ENCODE results near the gene MCM9. TPM values are rescaled to one million over a fixed set of nuclear protein-coding genes. Genes with fewer than 3 reads are reported as not detected.
"Not testable (repeated sequence)": the region's sequence is repeated elsewhere in the genome, so short reads cannot be mapped to it uniquely, and the experiment has no call there.

The MCM9 gene
- total RNA-seq, 1 donor from 2014 or later = 19.0 TPM

DNA sequence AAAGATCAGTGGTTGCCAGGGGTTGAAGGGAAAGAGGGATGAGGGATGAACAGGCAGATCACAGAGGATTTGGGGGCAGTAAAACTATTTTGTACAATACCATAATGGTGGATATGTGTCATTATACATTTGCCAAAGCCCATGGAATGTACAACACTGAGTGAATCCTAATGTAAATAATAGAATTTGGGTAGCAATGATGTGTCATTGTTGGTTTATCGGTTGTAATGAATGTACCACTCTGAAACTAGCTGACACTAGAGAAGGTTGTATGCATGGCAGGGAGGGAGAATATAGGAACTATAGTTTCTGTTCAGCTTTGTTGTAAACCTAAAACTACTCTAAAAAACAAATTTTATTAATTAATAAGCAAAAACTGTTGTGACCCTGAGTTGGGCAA is 58.8 kb downstream of the MCM9 start:
- intact Hi-C loops (cut with micrococcal nuclease) = no loop called here
- H3K4me3 Mint-ChIP-seq = no peak overlapping the region
- H3K4me1 Mint-ChIP-seq = peaks cover 15% of the 10 kb centered on the region
- no peak for DNase-seq
- no peaks in the 10 kb centered on the region for H3K27me3 Mint-ChIP-seq
- H3K36me3 Mint-ChIP-seq (ENCODE audit: low read depth) = peaks cover 21% of the 10 kb centered on the region
- H3K9me3 Mint-ChIP-seq = no peaks in the 10 kb centered on the region
- no peak overlapping the region for H3K27ac Mint-ChIP-seq

DNA sequence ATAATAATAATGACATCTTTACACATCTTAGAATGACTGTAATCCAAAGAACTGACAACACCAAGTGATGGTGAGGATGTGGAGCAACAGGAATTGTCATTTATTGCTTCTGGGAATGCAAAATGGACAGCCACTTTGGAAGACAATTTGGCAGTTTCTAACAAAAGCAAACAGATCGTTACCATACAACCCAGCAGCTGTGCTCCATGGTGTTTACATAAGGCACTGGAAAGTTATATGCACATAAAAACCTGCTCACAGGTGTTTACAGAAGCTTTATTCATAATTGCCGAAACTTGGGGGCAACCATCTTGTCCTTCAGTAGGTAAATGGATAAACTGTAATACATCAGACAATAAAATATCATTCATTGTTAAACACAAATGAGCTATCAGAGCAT is 59.3 kb downstream of the MCM9 start:
- Mint-ChIP-seq H3K9me3 (no peaks in the 10 kb centered on the region), H3K27me3 (no peaks in the 10 kb centered on the region), H3K36me3 (ENCODE audit: low read depth) (peaks cover 25% of the 10 kb centered on the region), H3K4me3 (no peak overlapping the region), H3K27ac (no peak overlapping the region), H3K4me1 (peaks cover 13% of the 10 kb centered on the region)
- intact Hi-C loops (cut with micrococcal nuclease) = no loop called here
- no peak for DNase-seq

DNA sequence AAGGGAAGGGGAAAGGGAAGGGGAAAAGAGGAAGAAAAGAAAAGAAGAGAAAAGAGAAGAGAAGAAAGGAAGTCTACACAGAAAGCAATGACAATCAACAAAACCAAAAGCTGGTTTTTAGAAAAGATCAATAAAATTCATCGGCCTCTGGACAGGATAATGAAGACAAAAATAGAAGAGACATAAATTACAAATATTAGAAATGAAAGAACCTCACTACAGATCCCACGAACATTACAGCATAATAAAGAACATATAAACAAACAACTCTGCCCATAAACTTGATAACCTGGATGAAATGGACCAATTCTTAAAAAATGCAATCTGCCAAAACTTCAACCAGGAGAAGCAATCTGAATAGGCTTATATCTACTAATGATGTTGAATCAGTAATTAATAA is 61.7 kb downstream of the MCM9 start:
- H3K36me3 Mint-ChIP-seq (ENCODE audit: low read depth) = peaks cover 36% of the 10 kb centered on the region
- H3K4me3 Mint-ChIP-seq = no peak overlapping the region
- no peak for DNase-seq
- no peaks in the 10 kb centered on the region for H3K27me3 Mint-ChIP-seq
- H3K9me3 Mint-ChIP-seq = peaks cover 7% of the 10 kb centered on the region
- no peak overlapping the region for H3K27ac Mint-ChIP-seq
- H3K4me1 Mint-ChIP-seq = peaks cover 25% of the 10 kb centered on the region
- intact Hi-C loops (cut with micrococcal nuclease) = no loop called here

DNA sequence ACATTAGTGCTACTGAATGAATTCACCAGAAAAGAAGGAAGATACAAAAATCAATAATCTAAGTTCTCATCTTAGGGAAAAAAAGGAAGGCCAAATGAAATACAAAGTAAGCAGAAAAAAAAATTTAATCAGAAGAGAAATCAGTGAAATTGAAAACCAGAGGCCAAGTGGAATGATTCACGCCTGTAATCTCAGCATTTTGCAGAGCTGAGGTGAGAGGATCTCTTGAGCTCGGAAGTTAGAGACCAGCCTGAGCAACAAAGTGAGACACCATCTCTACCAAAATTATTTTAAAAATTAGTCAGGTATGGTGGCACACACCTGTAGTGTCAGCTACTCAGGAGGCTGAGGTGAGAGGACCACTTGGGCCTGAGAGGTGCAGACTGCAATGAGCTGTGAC is 62.2 kb downstream of the MCM9 start:
- DNase-seq = no peak
- no peaks in the 10 kb centered on the region for H3K27me3 Mint-ChIP-seq
- H3K27ac Mint-ChIP-seq = no peak overlapping the region
- H3K36me3 Mint-ChIP-seq (ENCODE audit: low read depth) = peaks cover 35% of the 10 kb centered on the region
- H3K4me3 Mint-ChIP-seq = no peak overlapping the region
- peaks cover 25% of the 10 kb centered on the region for H3K4me1 Mint-ChIP-seq
- intact Hi-C loops (cut with micrococcal nuclease) = no loop called here
- peaks cover 7% of the 10 kb centered on the region for H3K9me3 Mint-ChIP-seq

- no peak overlapping the region for H3K27ac Mint-ChIP-seq
- peaks cover 32% of the 10 kb centered on the region for H3K36me3 Mint-ChIP-seq (ENCODE audit: low read depth)
- DNase-seq = no peak
- intact Hi-C loops (cut with micrococcal nuclease) = no loop called here
- peaks cover 25% of the 10 kb centered on the region for H3K4me1 Mint-ChIP-seq
- no peak overlapping the region for H3K4me3 Mint-ChIP-seq
- H3K27me3 Mint-ChIP-seq = no peaks in the 10 kb centered on the region
- H3K9me3 Mint-ChIP-seq = peaks cover 7% of the 10 kb centered on the region
Observed at GRCh38 chr6:118872318-118872717, 62.6 kb downstream of the MCM9 start.

- Mint-ChIP-seq H3K27me3 (no peaks in the 10 kb centered on the region), H3K36me3 (ENCODE audit: low read depth) (peaks cover 34% of the 10 kb centered on the region), H3K27ac (no peak overlapping the region), H3K4me3 (no peak overlapping the region), H3K9me3 (peaks cover 7% of the 10 kb centered on the region), H3K4me1 (peaks cover 25% of the 10 kb centered on the region)
- intact Hi-C loops (cut with micrococcal nuclease) = loop anchor here (2.0 kb wide), 1 partner anchor 21 kb away; no protein-coding TSS in a partner anchor
- DNase-seq = no peak
Observed at GRCh38 chr6:118871331-118871730, 63.6 kb downstream of the MCM9 start.

- H3K4me3 Mint-ChIP-seq = no peak overlapping the region
- peaks cover 14% of the 10 kb centered on the region for H3K9me3 Mint-ChIP-seq
- H3K27me3 Mint-ChIP-seq = no peaks in the 10 kb centered on the region
- H3K36me3 Mint-ChIP-seq (ENCODE audit: low read depth) = peaks cover 33% of the 10 kb centered on the region
- intact Hi-C loops (cut with micrococcal nuclease) = loop anchor here (1.0 to 2.0 kb wide), 2 partner anchors 23 to 26 kb away; no protein-coding TSS in a partner anchor
- peak overlapping the region; percentile 71 for H3K27ac Mint-ChIP-seq
- DNase-seq = no peak
- peaks cover 24% of the 10 kb centered on the region for H3K4me1 Mint-ChIP-seq
Observed at GRCh38 chr6:118869894-118870589, 64.9 kb downstream of the MCM9 start.

- no peak overlapping the region for H3K4me3 Mint-ChIP-seq
- H3K9me3 Mint-ChIP-seq = peaks cover 14% of the 10 kb centered on the region
- no peak for DNase-seq
- peaks cover 30% of the 10 kb centered on the region for H3K4me1 Mint-ChIP-seq
- peaks cover 32% of the 10 kb centered on the region for H3K36me3 Mint-ChIP-seq (ENCODE audit: low read depth)
- peak overlapping the region; percentile 71 for H3K27ac Mint-ChIP-seq
- no peaks in the 10 kb centered on the region for H3K27me3 Mint-ChIP-seq
- intact Hi-C loops (cut with micrococcal nuclease) = no loop called here
Observed at GRCh38 chr6:118869350-118869749, 65.6 kb downstream of the MCM9 start.

GRCh38 chr6:118868901-118869300 is 66.1 kb downstream of the MCM9 start:
- Mint-ChIP-seq H3K4me1 (peaks cover 34% of the 10 kb centered on the region), H3K36me3 (ENCODE audit: low read depth) (peaks cover 30% of the 10 kb centered on the region), H3K9me3 (peaks cover 14% of the 10 kb centered on the region)
- DNase-seq; H3K4me3 Mint-ChIP-seq; H3K27ac Mint-ChIP-seq; H3K27me3 Mint-ChIP-seq; intact Hi-C loops (cut with micrococcal nuclease): not testable (repeated sequence)

DNA sequence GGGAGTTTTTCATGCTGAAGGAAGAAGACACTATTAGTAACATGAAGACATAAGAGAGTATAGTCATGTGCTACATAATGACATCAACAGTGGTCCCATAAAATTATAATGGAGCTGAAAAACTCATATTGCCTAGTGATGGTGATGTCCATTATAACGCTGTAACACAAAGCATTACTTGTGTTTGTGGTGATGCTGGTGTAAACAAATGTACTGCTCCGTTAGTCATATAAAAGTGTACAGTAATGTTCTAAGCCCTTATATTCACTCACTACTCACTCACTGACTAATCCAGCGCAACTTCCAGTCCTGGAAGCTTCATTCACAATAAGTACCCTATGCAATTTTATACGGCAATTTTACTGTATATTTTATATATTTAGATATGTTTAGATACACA is 67.8 kb downstream of the MCM9 start:
- Mint-ChIP-seq H3K4me3 (no peak overlapping the region), H3K27me3 (no peaks in the 10 kb centered on the region), H3K9me3 (peaks cover 18% of the 10 kb centered on the region), H3K27ac (no peak overlapping the region), H3K4me1 (peaks cover 32% of the 10 kb centered on the region), H3K36me3 (ENCODE audit: low read depth) (peaks cover 31% of the 10 kb centered on the region)
- DNase-seq = no peak
- intact Hi-C loops (cut with micrococcal nuclease) = no loop called here

- intact Hi-C loops (cut with micrococcal nuclease) = no loop called here
- DNase-seq = no peak
- Mint-ChIP-seq H3K4me3 (peak overlapping the region; percentile 14), H3K36me3 (ENCODE audit: low read depth) (peaks cover 25% of the 10 kb centered on the region), H3K27ac (no peak overlapping the region), H3K27me3 (no peaks in the 10 kb centered on the region), H3K9me3 (peaks cover 13% of the 10 kb centered on the region), H3K4me1 (peaks cover 24% of the 10 kb centered on the region)
Observed at GRCh38 chr6:118865100-118865391, 69.9 kb downstream of the MCM9 start.

GRCh38 chr6:118864341-118865099 is 70.4 kb downstream of the MCM9 start:
- Mint-ChIP-seq H3K4me1 (peaks cover 19% of the 10 kb centered on the region), H3K36me3 (ENCODE audit: low read depth) (peaks cover 20% of the 10 kb centered on the region), H3K4me3 (peak overlapping the region; percentile 61), H3K27ac (peak overlapping the region; percentile 39), H3K27me3 (no peaks in the 10 kb centered on the region), H3K9me3 (peaks cover 11% of the 10 kb centered on the region)
- intact Hi-C loops (cut with micrococcal nuclease) = no loop called here
- no peak for DNase-seq

GRCh38 chr6:118862443-118862842 is 72.5 kb downstream of the MCM9 start:
- peaks cover 15% of the 10 kb centered on the region for H3K4me1 Mint-ChIP-seq
- DNase-seq = no peak
- H3K27ac Mint-ChIP-seq = no peak overlapping the region
- H3K27me3 Mint-ChIP-seq = no peaks in the 10 kb centered on the region
- peaks cover 11% of the 10 kb centered on the region for H3K9me3 Mint-ChIP-seq
- H3K4me3 Mint-ChIP-seq = no peak overlapping the region
- peaks cover 16% of the 10 kb centered on the region for H3K36me3 Mint-ChIP-seq (ENCODE audit: low read depth)
- intact Hi-C loops (cut with micrococcal nuclease) = no loop called here

DNA sequence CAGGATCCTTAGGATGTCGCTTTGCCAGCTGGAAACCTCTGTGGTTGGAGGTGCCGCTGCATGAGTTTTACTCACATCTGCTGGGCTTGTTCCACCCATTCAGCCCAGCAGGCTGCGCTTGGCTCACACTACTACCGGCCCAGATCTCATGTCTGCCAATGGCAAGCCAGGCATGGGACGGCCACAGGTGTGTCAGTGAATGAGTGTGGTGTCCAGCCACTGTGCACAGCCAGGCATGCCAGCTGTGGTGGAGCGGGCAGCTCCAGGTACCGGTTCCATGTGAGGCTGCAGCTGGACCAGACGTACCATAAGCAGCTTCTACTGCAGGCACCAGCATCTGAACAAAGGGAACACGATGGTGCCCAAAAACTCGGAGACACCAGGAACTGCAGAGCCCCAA is 74.1 kb downstream of the MCM9 start:
- Mint-ChIP-seq H3K27me3 (no peaks in the 10 kb centered on the region), H3K36me3 (ENCODE audit: low read depth) (peaks cover 11% of the 10 kb centered on the region), H3K4me3 (no peak overlapping the region), H3K27ac (no peak overlapping the region), H3K4me1 (peaks cover 15% of the 10 kb centered on the region), H3K9me3 (peaks cover 7% of the 10 kb centered on the region)
- intact Hi-C loops (cut with micrococcal nuclease) = no loop called here
- no peak for DNase-seq
